ENCODE data around the gene TSHZ3.

TSHZ3 gene

DNA sequence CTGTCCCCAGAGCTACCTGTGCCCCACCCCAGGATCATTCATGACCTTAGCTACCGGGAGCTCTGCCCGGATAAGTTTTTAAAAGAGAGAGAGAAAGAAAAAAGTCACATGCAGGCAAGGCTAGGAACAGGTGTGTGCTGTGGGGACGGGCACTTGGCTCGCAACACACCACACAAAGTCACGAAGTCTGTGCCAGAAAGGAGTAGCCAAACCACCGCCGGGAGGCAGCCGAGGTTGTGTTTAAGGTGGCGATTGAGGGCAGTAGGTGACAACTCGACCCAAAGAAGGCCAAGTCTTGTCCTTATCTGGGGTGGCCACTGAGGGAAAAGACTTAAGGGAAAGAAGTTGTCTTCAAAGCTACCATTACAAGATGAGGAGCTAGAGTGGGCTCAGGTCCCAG is 4.6 kb upstream of the TSHZ3 start:
- no peak for DNase-seq

DNA sequence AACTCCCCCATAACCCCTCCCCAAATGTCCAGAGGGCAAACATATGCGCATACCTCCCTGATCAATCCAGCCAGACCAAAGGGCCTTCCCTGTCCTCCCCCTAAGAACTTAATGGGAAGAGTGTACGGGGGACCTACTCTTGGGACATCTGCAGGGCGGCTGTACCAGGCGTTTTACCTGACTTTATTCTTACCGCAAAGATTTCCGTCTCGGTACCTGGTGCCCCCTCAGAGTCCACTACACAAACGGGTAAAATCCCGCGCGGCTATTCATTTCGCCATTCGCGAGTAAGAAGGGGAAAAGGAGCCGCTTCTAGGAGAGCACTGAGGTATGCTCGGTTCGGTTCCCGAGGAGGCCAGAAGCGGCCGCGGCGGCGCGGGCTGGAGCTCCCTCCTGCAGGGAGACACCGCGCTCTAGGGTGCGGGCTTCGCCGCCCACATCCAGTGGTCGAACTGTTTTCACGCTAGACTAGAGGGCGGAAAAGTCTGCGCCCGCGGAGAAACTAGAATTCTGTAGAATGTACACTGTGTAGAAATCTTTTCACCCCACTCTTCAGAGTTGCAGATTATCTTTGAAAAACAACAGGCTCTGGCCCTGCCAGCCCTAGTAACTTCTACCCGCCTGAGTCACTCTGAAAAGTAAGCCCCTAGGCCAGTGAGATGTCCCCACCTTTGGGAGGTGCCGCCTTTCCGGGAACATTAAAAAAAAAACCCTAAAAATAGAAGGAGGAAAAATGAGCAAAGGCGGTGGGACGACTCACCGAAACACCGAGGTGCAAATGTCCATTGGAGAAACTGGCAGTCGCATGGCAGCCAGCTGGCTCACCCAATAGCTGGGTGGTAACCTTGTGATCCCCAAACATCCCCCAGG is 3.8 kb upstream of the TSHZ3 start:
- no peak for DNase-seq

DNA sequence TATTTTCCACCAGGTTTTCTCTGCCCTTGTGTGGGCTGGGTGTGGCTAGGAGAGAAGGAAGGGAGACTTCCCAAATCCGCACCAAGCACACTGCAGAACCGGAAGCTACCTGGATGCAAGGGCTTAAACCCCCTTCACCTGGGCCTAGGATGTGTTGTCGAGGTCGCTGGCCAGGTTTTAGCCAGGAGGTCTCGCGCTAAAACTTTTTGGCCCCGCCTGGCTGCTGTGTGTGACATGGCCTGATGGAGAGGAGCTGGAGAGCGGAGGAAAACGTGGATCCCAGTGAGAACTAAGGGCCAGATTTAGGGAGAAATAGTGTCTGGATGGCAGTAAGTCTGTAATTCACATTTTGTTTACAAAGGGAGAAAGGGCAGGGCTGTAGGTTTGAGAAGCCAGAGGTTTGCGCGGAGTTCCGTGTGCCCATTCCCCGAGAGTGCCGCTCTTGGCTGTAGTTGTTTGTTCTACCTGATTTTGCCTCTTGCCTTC is 3.1 kb upstream of the TSHZ3 start:
- DNase-seq, result no peak

DNA sequence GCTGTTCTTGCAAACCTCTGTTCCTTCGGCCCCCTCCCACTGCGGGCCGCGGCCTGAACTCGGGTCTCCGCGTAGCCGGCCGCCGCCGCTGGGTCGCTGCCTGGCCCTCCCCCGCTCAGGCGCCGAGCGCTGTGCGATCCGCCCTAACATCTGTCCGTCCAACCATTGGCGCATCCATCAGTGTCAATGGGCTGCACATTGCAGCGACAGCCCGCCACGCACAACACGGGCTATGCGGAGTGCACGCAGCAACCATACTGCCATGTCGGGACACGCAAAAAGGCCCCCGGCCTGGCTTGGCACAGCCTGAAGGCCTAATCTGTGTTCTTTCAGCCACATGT is 2.6 kb upstream of the TSHZ3 start:
- no peak for DNase-seq

DNA sequence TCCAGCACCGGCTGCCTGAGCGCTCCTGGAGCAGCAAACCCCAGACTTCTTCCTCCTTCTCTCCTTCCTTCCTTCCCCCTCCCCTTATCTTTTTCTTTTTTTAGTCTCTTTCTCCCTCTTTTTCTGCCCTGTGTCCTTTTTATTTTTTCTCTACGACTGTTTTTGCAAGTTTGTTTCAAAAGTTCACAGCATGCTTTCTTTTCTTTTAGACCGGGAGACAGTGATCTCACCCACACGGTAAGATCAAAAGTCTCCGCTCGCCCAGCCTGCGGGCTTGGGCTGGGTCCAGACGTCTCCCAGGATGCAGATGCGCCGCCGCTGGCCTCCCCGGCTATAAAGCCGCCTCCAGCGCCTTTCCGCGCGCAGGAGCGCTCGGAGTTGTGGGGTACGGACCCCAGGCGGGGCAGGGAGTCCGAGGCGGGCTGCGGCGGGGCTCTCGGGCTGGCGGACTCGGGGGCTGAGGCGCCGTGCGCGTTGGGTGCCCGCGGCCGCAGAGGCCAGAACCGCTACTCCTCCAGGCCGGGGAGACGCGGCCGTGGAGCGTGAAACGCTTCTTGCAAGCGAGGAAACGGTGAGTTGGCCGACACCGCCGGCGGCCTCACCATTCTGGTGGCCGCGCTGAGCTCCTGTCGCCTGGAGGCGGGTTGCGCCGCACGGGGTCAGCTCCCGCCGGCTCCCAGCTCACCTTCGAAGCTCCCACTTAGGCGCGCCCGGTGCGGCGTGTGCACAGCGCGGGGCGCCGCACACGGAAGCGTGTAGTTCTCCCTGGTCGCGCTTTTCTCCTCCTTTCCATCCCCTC is 2.0 kb upstream of the TSHZ3 start:
- no peak for DNase-seq

DNA sequence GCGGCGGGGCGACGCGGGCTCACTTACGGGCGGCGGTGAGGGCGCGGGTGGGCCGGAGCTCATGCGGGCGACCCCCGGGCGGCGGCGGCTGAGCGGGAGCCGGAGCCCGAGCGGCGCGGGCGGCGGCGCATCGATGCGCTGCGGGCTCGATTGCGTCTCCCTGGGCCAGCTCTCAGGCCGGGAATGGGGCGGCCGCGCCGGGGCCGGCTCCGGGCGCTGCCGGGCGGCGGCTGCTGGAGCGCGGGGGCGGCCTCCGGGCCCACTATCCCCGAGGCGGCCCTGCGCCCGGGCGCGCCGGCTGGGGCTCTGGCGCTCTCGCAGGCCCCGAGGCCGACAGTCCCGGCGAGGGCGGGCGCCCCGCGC is 1.4 kb upstream of the TSHZ3 start:
- DNase-seq, result no peak

DNA sequence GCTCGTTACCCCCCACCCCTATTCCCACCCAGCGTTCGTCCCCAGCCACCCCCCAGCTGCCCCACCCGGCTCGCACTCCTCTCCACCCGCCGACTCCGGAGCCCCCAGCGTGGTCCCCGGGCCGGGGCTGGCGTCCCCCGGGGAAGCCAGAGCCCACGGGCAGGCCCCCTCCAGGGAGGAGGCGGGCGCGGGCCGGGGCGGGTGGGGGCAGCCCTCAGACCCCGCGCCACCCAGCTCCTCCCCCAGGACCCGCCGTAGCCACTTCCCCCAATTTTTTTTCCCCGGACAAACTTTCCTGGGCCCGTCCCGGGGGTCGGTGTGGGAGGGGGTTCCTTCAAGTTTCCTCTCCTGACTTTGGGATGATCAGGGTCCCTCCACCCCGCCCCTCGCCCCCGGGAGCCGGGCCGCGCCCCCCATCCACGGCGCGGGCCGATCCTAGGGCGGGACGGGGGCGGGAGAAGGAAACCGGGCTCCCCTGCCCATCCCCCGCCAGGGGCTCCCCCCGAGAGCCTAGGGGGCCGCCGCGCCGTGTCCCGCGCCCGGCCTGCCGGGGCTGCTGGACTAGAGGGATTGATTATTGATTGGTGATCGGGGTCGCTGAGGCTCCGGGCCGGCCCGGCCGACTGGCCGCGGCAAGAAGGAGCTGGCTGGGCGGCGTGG is 927 bp upstream of the TSHZ3 start:
- no peak for DNase-seq

DNA sequence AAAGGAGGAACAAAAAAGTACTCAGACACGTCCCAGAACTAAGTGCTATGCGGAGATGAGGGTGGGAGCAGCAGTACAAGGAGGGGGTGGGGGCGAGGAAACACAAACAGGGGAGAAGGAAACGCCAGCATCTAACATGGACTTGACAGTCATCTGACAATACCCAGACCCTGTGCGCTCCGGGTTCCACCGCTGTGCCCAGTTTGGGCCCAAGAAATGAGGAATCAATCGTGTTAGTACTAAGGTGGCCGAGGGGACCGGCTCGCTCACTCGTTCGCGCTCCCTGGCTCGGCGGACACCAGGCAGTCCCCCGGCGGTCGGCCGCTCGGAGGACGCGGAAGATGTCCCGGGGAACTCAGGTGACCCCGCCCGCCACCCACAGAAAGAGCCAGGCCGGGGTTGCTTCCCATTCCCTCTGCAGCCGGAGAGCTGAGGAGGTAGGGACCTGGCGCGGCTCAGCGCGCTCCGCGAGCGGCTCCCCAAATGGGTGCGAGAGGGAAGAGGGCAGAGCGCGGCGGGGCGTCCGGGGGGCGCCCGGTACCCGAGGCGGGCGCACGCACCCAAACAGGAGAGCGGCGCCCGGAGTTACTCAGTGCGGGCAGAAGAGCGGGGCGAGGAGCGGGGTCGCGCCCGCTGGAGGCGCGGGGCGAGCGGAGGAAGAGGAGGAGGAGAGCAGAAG is 616 bp downstream of the TSHZ3 start:
- DNase-seq, result no peak

DNA sequence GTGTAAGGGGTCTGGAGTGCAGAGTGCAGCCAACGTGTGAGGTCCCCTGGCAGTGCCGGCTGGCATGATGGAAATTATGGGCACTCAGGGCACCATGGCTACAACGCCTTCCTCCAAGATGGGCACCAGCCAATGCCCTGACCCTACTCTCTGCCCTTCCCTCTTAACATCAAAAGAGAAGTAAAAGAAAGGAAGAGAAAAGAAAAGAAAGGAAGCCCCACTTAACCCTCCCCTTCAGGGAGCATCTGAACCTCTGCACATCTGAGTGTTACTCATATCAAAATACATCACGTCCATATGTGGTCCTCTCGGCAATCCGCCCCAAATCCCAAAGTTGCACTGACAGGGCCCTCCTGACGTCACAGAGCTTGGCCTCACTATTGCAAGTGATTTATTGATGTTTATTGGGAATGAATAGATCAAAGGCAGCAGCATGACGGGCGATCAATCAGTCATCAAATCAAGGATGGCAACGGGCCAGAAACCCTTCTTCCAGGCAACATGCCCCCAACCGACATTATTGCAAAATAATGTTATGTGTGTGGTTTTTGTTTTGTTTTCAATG is 1.3 kb downstream of the TSHZ3 start:
- no peak for DNase-seq

DNA sequence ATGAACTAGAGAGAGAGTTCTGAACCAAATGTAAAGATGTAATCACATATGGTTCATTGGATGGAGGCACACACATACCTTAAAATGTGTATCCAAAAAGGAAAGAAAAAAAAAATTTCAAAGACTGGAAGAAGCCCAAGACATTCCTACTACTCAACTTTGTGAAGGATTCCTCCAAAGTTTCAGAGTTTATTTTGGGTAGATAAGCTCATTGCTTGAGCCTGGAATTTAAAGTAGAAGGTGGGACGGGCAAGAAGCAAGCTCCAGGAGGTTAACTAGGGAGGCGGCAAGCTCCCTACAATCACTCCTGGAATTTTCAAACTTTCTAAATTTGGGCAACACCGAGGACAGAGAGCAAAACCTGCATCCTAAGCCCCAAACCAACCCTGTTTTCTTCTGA is 1.9 kb downstream of the TSHZ3 start:
- DNase-seq, result no peak

DNA sequence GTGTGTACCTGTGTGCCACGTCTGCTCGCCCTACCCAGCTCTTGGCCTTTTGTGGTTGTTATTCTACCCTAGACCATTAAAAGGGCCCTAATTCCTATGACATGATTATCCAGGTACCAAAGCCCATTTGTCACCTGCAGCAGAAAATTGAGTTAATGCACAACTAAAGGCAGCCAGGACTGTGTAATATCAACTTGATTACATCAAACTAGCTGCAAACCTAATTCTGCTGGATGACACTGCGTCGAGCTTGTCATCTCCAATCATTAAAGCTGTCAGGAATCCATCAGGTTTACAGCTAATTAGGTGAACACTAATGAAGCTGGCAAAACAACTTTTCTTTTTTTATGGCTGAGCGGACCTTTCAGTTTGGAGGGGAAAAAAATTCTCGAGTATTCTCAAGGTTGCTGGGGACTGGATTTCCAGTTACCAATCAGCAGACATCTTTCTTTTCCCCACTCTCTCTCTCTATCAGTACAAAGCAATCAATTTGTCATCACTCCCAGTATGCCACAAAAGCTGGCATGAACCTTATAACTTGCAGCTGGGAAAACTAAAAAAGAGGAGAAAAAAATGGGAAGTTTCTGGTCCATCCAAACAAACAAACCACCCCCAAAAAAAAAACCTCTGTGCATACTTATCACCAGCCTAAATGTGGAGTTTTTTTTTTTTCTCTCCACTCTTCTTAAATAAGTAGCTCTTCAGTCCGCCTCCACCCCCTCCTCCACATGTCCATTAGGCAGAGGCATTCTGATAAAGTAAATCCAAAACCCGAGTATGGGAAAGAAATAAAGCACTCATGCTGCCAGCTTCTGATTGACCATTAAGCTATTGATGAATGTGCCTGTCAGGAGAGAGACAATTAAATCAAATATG is 2.8 kb downstream of the TSHZ3 start:
- DNase-seq, result no peak

DNA sequence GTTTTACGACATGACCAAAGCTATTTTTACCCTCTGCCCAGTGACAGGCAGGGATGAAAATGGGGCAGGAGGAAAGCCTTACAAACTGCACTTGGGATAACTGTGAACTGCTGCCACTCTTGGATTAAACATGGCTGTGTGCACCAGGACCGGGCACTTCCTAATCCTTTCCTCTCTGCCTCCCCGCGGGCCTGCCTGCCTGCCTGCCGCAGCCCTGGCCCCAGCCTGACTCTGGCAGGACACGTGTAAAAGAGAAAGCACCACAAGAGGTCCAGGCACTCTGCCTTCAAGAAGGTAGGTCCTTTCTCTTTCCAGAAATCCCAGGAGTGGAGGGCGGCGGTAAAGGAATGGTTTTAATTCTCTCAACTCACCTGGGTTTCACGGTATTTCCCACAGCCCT is 4.8 kb downstream of the TSHZ3 start:
- DNase-seq, result no peak

DNA sequence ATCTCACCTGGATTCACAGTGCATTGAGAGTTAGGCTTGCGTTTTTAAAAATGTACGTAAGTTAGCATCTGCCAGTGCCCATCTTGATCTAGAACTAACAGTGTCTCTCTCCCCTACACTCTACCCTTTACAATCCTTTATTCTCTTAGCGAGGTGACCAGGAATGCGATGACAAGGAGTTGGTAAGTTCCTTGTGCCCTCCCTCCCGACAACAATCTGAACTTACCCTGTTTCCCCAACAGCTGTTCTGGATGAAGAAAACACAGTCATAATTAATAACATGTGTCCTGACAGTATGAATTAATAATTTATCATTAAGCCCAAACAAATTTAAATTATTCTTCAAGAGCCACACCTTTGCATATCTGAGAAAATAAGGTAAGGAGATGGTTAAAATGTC is 6.3 kb downstream of the TSHZ3 start:
- DNase-seq, result no peak

DNA sequence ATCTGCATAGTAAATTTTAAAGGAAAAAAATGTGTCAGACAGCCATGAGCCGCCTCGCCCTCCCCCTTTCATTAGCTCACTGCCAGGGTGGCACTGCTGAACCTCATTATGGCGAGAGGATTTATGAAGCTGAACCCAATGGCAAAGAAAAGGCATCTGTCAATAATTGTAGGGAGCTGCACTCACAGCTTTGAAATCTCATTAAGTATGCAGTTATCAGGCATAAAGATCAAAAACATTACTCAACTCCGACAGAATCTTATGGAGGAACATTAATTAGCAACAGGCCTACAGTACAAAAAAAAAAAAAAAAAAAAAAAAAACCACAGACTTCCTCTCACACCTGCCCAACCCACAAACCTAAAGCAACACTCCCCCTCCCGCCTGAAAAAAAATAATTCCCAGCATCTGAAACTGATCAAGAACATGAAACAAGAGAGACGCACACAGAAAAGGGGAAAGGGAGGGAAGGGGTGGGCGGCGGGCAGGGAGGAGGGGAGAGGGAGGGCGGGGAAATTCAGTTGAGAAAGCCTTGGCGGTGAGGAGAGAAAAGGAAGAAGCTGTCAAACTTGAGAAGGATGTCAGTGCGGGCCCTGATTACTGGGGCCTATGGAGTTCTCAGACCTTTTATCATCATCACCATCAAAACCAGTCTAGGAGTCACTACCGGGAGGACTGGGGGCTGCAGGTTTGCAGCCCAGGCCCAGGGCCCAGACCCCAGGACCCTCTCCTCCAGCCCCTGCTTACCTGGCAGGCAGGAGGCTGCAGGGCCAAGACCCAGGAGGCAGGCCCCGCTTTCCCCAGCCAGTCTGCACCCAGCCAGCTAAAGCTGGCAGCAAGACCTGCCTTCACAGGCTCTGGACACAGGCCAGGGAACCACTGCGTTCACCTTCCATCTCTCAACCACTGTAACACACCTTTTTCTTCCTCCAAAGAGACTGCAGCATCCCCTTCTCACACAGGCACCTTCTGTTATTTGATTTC is 8.9 kb downstream of the TSHZ3 start:
- no peak for DNase-seq

DNA sequence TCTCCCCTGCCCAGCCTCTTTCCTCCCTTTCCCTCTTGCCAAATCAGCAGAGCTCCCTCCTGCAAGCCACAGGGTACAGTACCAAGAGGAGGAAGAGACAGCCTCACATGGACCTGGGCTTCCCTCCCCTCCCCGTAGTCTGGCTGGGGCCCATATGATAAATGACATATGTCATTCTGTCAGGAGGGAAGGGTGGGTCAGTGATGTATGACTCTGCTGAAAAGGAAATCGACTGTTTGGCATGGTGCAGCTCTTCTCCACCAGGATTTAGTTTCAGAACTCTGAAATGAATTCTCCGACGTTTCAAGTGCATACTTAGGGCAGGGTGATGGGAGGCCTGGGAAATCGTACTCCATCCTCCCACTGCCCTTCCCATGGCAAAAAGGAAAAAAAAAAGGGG is 9.8 kb downstream of the TSHZ3 start:
- DNase-seq, result no peak

DNA sequence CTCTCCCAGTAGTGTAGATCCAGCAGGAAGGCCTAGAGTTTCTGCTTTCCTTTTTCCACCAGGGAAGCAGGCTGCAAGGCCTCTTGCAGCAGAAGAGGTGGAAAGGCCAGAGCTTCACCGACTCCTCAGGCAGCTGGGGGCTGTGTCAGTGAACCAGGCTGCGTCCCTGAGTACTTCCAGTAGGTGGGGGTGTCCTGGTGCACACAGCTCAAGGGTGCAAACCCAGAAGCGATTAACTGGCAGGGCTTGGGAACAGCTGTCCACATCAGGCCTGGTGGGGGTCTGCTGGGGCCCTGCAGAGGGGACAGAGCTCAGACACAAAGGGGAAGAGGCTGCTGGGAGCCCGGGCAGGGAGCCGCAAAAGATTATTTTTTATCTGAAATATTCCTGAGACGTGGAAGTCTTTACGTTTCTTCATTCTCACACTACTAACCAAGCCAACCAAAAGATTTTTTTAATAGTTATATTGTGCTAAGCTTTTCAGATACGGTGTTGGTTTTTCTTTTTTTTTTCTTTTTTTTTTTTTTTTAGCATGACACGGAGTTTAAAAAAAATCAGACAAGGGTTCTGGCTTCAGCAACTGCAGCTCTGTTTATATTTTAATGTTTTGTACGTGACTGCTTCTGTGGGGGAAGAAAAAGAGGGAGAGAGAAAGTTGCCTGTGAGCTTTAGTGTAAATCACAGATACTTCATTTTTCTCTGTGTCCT is 11.0 kb downstream of the TSHZ3 start:
- DNase-seq, result no peak

DNA sequence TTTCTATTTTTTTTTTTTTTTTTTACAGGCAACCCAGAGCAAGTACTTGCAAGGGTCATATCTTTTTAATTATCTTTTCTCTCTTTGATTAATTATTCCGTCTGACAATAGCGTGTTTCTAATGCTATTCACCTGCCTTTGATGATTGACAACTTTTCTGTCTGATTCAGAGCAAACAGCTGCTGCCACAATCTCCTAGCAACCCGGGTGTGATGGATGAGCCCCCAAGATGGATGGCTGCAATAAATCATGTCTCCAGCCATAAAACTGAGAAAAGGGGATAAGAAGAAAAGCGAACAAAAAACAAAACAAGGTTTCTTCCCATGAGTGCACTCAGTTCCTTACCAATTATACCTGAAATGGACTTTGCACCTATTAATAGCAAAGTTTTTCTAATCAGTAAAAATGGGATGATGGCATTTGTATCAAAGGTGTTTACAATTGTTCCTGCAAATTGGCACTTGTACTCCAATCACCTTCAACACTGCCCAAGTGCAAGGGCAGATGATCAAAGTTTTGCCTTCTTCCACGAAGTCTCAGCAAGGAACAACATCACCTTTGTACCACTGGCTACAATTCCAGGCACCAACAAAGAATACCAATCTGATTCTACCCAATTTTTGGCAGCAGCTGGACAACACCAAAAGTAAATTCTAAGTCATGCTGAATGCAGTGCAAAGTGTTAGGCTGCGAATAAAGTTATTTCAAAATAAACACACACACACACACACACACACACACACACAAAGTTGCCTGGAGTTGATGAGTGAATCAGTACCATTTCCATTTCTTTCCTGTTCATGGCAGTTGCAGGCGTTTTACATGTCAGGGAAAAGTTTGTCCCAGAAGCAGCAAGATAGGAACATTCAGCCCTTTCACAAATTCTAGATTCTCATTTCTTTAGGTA is 12.0 kb downstream of the TSHZ3 start:
- DNase-seq, result no peak

DNA sequence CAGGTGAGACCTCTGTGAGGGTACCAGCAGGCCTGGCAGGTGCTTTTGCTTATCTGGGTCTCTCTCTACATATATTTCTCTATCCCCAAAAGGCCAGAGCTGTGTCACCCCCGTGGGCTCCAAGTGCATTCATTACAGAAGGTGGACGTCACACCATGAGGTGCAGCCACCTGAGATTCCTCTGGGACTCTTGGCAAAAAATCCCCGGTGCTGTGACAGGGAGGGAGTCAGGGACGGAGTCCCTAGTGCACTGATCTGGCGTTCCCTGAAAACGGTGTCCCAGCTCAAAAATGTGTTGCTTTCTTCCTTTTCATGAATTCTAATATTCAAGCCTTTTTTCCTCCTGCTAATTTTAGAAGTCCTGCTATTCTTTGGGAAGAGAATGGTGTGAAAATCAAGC is 13.5 kb downstream of the TSHZ3 start:
- no peak for DNase-seq

Data from NCI-H524 (cell line).